ENCODE data around the gene PLCB1.

The PLCB1 gene

GRCh38 chr20:8895472-8895871 is 763.4 kb downstream of the PLCB1 start:
- no peak for TF ChIP-seq CTCF (IDR thresholded peaks at IDR 0.05; ENCODE audit: extremely low read depth, missing control alignments)
- DNase-seq (ENCODE audit: low spot score): no peak

- no peak for DNase-seq (ENCODE audit: low spot score)
- TF ChIP-seq CTCF (IDR thresholded peaks at IDR 0.05; ENCODE audit: extremely low read depth, missing control alignments): no peak
Measured at GRCh38 chr20:8898823-8899222, 766.8 kb downstream of the PLCB1 start.

GRCh38 chr20:8901237-8902025 is 769.4 kb downstream of the PLCB1 start:
- no peak for DNase-seq (ENCODE audit: low spot score)
- no peak for TF ChIP-seq CTCF (IDR thresholded peaks at IDR 0.05; ENCODE audit: extremely low read depth, missing control alignments)

GRCh38 chr20:8903655-8904605 is 771.9 kb downstream of the PLCB1 start:
- no peak for TF ChIP-seq CTCF (IDR thresholded peaks at IDR 0.05; ENCODE audit: extremely low read depth, missing control alignments)
- DNase-seq (ENCODE audit: low spot score): no peak

GRCh38 chr20:8909596-8909995 is 777.5 kb downstream of the PLCB1 start:
- TF ChIP-seq CTCF (IDR thresholded peaks at IDR 0.05; ENCODE audit: extremely low read depth, missing control alignments): no peak
- DNase-seq (ENCODE audit: low spot score): no peak

- TF ChIP-seq CTCF (IDR thresholded peaks at IDR 0.05; ENCODE audit: extremely low read depth, missing control alignments): no peak
- no peak for DNase-seq (ENCODE audit: low spot score)
Measured at GRCh38 chr20:8912096-8912495, 780.0 kb downstream of the PLCB1 start.

GRCh38 chr20:8912731-8913130 is 780.7 kb downstream of the PLCB1 start:
- no peak for TF ChIP-seq CTCF (IDR thresholded peaks at IDR 0.05; ENCODE audit: extremely low read depth, missing control alignments)
- DNase-seq (ENCODE audit: low spot score): no peak

All from GM20000 (cell line).